Measurements from ENCODE around the gene TNFRSF18. TPM values are rescaled to one million over a fixed set of nuclear protein-coding genes. Genes with fewer than 3 reads are reported as not detected.

Gene TNFRSF18
- total RNA-seq, 1 experiment from 2014 or later = 0.83 TPM

DNA sequence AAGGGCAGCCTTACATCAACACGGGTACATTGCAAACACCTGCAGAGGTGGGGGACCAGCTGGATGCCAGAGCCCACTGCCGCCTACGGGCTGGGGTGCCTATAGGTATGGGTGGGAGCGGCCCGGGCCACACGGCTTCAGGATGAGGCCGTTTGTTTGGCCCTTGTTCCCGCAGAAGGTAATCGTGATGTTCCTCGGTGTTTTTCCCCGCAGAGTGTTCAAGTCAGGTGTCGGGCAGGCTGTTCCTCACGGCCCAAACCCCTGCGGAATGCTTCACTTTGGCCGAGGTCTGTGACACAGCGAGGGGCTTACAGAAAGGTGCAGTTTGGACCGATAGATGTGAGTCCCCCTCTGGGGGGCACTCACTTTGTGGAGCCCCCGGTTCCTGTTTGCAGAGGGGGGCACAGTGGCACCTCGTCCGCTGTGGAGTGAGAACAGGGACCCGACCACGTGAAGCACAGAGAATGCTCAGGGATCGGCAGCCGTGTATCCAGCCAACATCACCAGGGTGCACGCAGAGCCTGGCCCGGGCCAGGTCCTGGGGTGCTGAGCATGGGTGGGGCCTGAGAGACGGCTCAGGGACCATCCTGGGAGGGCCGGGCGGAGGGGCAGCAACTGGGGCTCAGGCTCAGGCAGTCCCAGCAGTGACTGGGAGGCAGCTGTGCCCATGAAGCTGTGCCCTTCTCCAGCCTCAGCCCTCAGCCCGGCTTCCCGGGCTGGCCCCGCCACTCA lies 33.2 kb downstream of the TNFRSF18 start:
- ATAC-seq = no peak
- CTCF ChIA-PET = interaction anchor here (0.6 to 2.8 kb wide), 18 partner anchors 8 to 189 kb away, joined by 3 to 16 read pairs (median 5); partner anchors contain the start of genes C1orf159 and TNFRSF18
- Mint-ChIP-seq H3K27ac (no peak overlapping the region), H3K36me3 (no peaks in the 10 kb centered on the region), H3K9me3 (no peaks in the 10 kb centered on the region), H3K4me1 (peaks cover 20% of the 10 kb centered on the region), H3K27me3 (ENCODE audit: low read depth) (peaks cover 19% of the 10 kb centered on the region), H3K4me3 (peak overlapping the region; percentile 34; the same call in 1 of the 2 replicates)
- peak; percentile 19 for DNase-seq (ENCODE audit: low spot score)
- POLR2A ChIA-PET = interaction anchor here (0.8 to 1.1 kb wide), 2 partner anchors 8 to 34 kb away, joined by 3 to 4 read pairs; no protein-coding TSS in a partner anchor
- 0 out of 2 replicates have a peak, but pooled peaks have one; percentile 4 for TF ChIP-seq TP53 (CRISPR knock-in tag; IDR thresholded peaks at IDR 0.05)
- no peak for TF ChIP-seq FOXP1 (CRISPR knock-in tag; IDR thresholded peaks at IDR 0.05; ENCODE audit: borderline replicate concordance)
- TF ChIP-seq, protein P1, sequence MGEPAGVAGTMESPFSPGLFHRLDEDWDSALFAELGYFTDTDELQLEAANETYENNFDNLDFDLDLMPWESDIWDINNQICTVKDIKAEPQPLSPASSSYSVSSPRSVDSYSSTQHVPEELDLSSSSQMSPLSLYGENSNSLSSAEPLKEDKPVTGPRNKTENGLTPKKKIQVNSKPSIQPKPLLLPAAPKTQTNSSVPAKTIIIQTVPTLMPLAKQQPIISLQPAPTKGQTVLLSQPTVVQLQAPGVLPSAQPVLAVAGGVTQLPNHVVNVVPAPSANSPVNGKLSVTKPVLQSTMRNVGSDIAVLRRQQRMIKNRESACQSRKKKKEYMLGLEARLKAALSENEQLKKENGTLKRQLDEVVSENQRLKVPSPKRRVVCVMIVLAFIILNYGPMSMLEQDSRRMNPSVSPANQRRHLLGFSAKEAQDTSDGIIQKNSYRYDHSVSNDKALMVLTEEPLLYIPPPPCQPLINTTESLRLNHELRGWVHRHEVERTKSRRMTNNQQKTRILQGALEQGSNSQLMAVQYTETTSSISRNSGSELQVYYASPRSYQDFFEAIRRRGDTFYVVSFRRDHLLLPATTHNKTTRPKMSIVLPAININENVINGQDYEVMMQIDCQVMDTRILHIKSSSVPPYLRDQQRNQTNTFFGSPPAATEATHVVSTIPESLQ (CRISPR knock-in tag; IDR thresholded peaks at IDR 0.05) = no peak
- TF ChIP-seq ESRRA (CRISPR knock-in tag; IDR thresholded peaks at IDR 0.05; ENCODE audit: borderline replicate concordance) = no peak

DNA sequence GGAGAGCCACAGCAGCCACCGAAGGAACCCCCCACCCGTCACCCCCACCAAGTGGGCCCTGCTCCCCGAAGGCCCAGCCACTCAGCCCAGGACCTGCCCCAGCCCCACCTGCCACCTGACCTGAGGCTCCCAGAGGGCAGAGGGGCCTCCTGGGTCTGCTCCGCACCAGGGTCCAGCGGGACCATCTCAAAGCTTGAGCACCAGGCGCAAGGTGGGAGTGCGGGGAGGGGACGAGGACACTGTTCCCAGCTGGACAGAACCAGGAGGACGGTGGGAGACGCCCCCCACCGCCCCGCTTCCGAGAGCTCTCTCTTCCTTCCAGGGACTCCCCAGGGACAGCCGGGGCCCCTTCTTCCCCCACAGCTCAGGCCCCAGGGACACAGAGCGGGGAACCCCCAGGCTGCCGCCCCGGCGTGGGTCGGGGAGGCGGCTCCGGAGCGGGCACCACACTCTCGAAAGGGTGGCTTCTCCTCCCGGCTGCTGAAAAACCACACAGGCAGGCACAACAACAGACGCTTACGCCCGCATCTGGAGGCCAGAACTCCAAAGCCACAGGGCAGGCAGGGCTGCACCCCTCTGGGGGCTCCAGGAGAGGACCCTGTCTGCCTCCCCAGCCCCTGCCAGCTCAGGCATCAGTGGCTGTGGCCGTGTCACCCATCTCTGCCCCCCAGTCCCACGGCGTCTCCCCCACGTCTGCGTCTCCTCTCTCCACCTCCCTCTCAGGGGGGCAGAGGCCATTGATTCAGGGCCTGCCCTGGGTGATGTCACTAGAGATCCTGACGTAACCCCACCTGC lies 34.6 kb downstream of the TNFRSF18 start:
- no peak for ATAC-seq
- POLR2A ChIA-PET = interaction anchor here (1.4 kb wide), 2 partner anchors 9 to 131 kb away, joined by 3 read pairs; no protein-coding TSS in a partner anchor
- peaks cover 19% of the 10 kb centered on the region for H3K27me3 Mint-ChIP-seq (ENCODE audit: low read depth)
- H3K4me3 Mint-ChIP-seq = no peak overlapping the region
- no peaks in the 10 kb centered on the region for H3K9me3 Mint-ChIP-seq
- CTCF ChIA-PET = interaction anchor here (0.6 to 1.4 kb wide), 2 partner anchors 50 to 978 kb away, joined by 4 to 5 read pairs; no protein-coding TSS in a partner anchor
- no peaks in the 10 kb centered on the region for H3K36me3 Mint-ChIP-seq
- H3K4me1 Mint-ChIP-seq = peaks cover 16% of the 10 kb centered on the region
- TF ChIP-seq, protein P2, sequence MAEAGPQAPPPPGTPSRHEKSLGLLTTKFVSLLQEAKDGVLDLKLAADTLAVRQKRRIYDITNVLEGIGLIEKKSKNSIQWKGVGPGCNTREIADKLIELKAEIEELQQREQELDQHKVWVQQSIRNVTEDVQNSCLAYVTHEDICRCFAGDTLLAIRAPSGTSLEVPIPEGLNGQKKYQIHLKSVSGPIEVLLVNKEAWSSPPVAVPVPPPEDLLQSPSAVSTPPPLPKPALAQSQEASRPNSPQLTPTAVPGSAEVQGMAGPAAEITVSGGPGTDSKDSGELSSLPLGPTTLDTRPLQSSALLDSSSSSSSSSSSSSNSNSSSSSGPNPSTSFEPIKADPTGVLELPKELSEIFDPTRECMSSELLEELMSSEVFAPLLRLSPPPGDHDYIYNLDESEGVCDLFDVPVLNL (CRISPR knock-in tag; IDR thresholded peaks at IDR 0.05; ENCODE audit: borderline replicate concordance, low read depth) = no peak
- no peak for TF ChIP-seq NFE2L1 (CRISPR knock-in tag; IDR thresholded peaks at IDR 0.05)
- no peak for TF ChIP-seq ETV6 (CRISPR knock-in tag; IDR thresholded peaks at IDR 0.05)
- TF ChIP-seq TCF7 (CRISPR knock-in tag; IDR thresholded peaks at IDR 0.05; ENCODE audit: low read depth) = no peak
- TF ChIP-seq GABPB1 (CRISPR knock-in tag; IDR thresholded peaks at IDR 0.05) = no peak
- TF ChIP-seq FOXK1 (CRISPR knock-in tag; IDR thresholded peaks at IDR 0.05) = no peak
- TF ChIP-seq, protein P3, sequence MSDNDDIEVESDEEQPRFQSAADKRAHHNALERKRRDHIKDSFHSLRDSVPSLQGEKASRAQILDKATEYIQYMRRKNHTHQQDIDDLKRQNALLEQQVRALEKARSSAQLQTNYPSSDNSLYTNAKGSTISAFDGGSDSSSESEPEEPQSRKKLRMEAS (CRISPR knock-in tag; IDR thresholded peaks at IDR 0.05) = no peak
- no peak overlapping the region; the same call in 1 of the 2 replicates for H3K27ac Mint-ChIP-seq
- peak; percentile 9 for DNase-seq (ENCODE audit: low spot score)

DNA sequence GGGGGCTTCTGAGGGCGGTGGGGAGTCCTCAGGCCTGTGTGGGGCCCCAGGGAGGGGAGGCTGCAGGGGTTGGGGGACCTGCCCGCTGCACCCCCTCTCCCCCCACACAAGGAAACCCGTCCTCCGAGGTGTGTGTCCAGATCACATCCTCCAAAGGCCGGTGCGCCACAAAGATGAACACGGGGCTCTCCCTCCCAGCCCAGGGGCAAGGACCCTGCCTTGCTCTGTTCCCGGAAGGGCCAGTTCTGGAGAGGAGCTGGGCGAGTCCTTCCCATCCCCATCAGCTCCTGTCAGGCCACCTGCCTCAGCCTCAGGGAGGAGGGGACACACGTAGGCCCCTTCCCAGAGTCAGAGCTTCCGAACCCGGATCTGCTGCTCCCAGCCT lies 35.2 kb downstream of the TNFRSF18 start:
- Mint-ChIP-seq H3K36me3 (no peaks in the 10 kb centered on the region), H3K4me1 (peaks cover 10% of the 10 kb centered on the region), H3K9me3 (no peaks in the 10 kb centered on the region), H3K27ac (no peak overlapping the region), H3K4me3 (no peak overlapping the region), H3K27me3 (ENCODE audit: low read depth) (peaks cover 17% of the 10 kb centered on the region)
- ATAC-seq (no peak), DNase-seq (ENCODE audit: low spot score) (peak; percentile 10)
- CTCF ChIA-PET = interaction anchor here (1.4 kb wide), 1 partner anchor 50 kb away, joined by 5 read pairs; no protein-coding TSS in a partner anchor
- POLR2A ChIA-PET = interaction anchor here (1.4 kb wide), 2 partner anchors 8 to 130 kb away, joined by 3 read pairs; no protein-coding TSS in a partner anchor
- TF ChIP-seq, protein P4, sequence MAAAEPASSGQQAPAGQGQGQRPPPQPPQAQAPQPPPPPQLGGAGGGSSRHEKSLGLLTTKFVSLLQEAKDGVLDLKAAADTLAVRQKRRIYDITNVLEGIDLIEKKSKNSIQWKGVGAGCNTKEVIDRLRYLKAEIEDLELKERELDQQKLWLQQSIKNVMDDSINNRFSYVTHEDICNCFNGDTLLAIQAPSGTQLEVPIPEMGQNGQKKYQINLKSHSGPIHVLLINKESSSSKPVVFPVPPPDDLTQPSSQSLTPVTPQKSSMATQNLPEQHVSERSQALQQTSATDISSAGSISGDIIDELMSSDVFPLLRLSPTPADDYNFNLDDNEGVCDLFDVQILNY (CRISPR knock-in tag; IDR thresholded peaks at IDR 0.05) = no peak
- TF ChIP-seq TCF7 (CRISPR knock-in tag; IDR thresholded peaks at IDR 0.05; ENCODE audit: low read depth) = no peak
- TF ChIP-seq, protein P5, sequence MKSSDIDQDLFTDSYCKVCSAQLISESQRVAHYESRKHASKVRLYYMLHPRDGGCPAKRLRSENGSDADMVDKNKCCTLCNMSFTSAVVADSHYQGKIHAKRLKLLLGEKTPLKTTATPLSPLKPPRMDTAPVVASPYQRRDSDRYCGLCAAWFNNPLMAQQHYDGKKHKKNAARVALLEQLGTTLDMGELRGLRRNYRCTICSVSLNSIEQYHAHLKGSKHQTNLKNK (CRISPR knock-in tag; IDR thresholded peaks at IDR 0.05) = no peak
- TF ChIP-seq ZNF416 (CRISPR knock-in tag; IDR thresholded peaks at IDR 0.05) = no peak
- TF ChIP-seq ZBTB21 (CRISPR knock-in tag; IDR thresholded peaks at IDR 0.05; ENCODE audit: borderline replicate concordance) = no peak
- TF ChIP-seq, protein P6, sequence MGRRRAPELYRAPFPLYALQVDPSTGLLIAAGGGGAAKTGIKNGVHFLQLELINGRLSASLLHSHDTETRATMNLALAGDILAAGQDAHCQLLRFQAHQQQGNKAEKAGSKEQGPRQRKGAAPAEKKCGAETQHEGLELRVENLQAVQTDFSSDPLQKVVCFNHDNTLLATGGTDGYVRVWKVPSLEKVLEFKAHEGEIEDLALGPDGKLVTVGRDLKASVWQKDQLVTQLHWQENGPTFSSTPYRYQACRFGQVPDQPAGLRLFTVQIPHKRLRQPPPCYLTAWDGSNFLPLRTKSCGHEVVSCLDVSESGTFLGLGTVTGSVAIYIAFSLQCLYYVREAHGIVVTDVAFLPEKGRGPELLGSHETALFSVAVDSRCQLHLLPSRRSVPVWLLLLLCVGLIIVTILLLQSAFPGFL (CRISPR knock-in tag; IDR thresholded peaks at IDR 0.05; ENCODE audit: borderline replicate concordance) = no peak
- TF ChIP-seq ELF4 (CRISPR knock-in tag; IDR thresholded peaks at IDR 0.05; ENCODE audit: low read depth) = no peak
- no peak for TF ChIP-seq NFE2L1 (CRISPR knock-in tag; IDR thresholded peaks at IDR 0.05)
- TF ChIP-seq ZNF232 (CRISPR knock-in tag; IDR thresholded peaks at IDR 0.05) = no peak
- no peak for TF ChIP-seq TP53 (CRISPR knock-in tag; IDR thresholded peaks at IDR 0.05)
- no peak for TF ChIP-seq ZNF671 (CRISPR knock-in tag; IDR thresholded peaks at IDR 0.05)
